Keratinocyte (primary cell): Measurements from ENCODE around the gene STOX2. TPM values are rescaled to one million over a fixed set of nuclear protein-coding genes. Genes with fewer than 3 reads are reported as not detected.

Experiments
- DNase-seq: peaks from one replicate; pipeline ENCODE4 v3.0.0-alpha.2; 2011; ENCODE audit warnings: low read depth, missing footprints, low spot score
- FAIRE-seq: peaks from 2 replicates; lab custom pipeline; 2011; peaks lifted over from hg19 to GRCh38; lab: Jason Lieb, UNC
- H2AFZ ChIP-seq: 2 replicates; pipeline ENCODE4 v1.6.0; 2012; ENCODE audit warnings: low read length, control low read depth, inconsistent platforms; ENCODE audit not compliant: control insufficient read depth
- H3K27ac ChIP-seq: 2 replicates; pipeline ENCODE4 v1.5.1; 2011; ENCODE audit warnings: low read length; ENCODE audit not compliant: control insufficient read depth, insufficient read depth
- H3K27me3 ChIP-seq: 3 replicates; pipeline ENCODE4 v1.6.0; 2011; ENCODE audit warnings: low read length; ENCODE audit not compliant: control insufficient read depth, insufficient read depth; ENCODE audit errors: extremely low read depth
- H3K36me3 ChIP-seq, 2 experiments: 2 replicates in 1 of 2; 3 replicates in 1 of 2; pipeline ENCODE4 v1.5.1; 2011; ENCODE audit warnings: low read length in 2 of 2, mild to moderate bottlenecking in 1 of 2; ENCODE audit not compliant: control insufficient read depth in 2 of 2, insufficient read depth in 2 of 2; ENCODE audit errors: extremely low read depth in 1 of 2
- H3K4me1 ChIP-seq: 3 replicates; pipeline ENCODE4 v1.5.1; 2011; ENCODE audit warnings: low read length; ENCODE audit not compliant: control insufficient read depth, insufficient read depth; ENCODE audit errors: extremely low read depth
- H3K4me2 ChIP-seq: 3 replicates; pipeline ENCODE4 v1.6.0; 2011; ENCODE audit warnings: low read depth, low read length; ENCODE audit not compliant: control insufficient read depth, insufficient read depth; ENCODE audit errors: extremely low read depth
- H3K4me3 ChIP-seq, 3 experiments: fragments of 200-600 bp in 1 of 3; sonication (generic) in 1 of 3; 2 replicates in 2 of 3; 3 replicates in 1 of 3; pipeline ENCODE4 v1.5.1; 2011 to 2016; ENCODE audit warnings: low read length in 3 of 3, mild to moderate bottlenecking in 3 of 3, control low read depth in 2 of 3, inconsistent platforms in 1 of 3, low read depth in 1 of 3, mixed read lengths in 1 of 3, mixed run types in 1 of 3, moderate library complexity in 1 of 3; ENCODE audit not compliant: control insufficient read depth in 2 of 3, insufficient read depth in 2 of 3; ENCODE audit errors: extremely low read depth in 1 of 3
- H3K79me2 ChIP-seq: 2 replicates; pipeline ENCODE4 v1.6.0; 2012; ENCODE audit warnings: low read length; ENCODE audit not compliant: control insufficient read depth, insufficient read depth
- H3K9ac ChIP-seq: 3 replicates; pipeline ENCODE4 v1.6.0; 2011; ENCODE audit warnings: low read length; ENCODE audit not compliant: control insufficient read depth, insufficient read depth; ENCODE audit errors: extremely low read depth
- H3K9me1 ChIP-seq: 3 replicates; pipeline ENCODE4 v1.6.0; 2011; ENCODE audit warnings: low read length; ENCODE audit not compliant: control insufficient read depth, insufficient read depth; ENCODE audit errors: extremely low read depth
- H3K9me3 ChIP-seq: 2 replicates; pipeline ENCODE4 v1.5.1; 2012; ENCODE audit warnings: low read depth, low read length; ENCODE audit not compliant: control insufficient read depth
- H4K20me1 ChIP-seq: 3 replicates; pipeline ENCODE4 v1.6.0; 2011; ENCODE audit warnings: low read length; ENCODE audit not compliant: control insufficient read depth, insufficient read depth; ENCODE audit errors: extremely low read depth
- CTCF ChIP-seq, 3 experiments: IDR thresholded peaks in 1 of 3; conservative IDR thresholded peaks in 1 of 3; optimal IDR thresholded peaks in 1 of 3; 2 replicates in 2 of 3; 3 replicates in 1 of 3; pipeline versions ENCODE3 to v1.5.1; 2011; ENCODE audit warnings: low read length in 3 of 3, mild to moderate bottlenecking in 3 of 3, moderate library complexity in 2 of 3, control low read depth in 1 of 3, inconsistent platforms in 1 of 3; ENCODE audit not compliant: insufficient read depth in 2 of 3; ENCODE audit errors: extremely low read depth in 1 of 3
- EZH2 ChIP-seq: IDR thresholded peaks from one replicate; pipeline ENCODE4 v1.6.1; 2012; ENCODE audit warnings: inconsistent platforms, mild to moderate bottlenecking, low read length, moderate library complexity
- dilution Hi-C: fragments of 300-500 bp; cut with MboI; formaldehyde crosslinking; loops from one replicate; pipeline ENCODE4 v1.7.0; 2020; ENCODE audit warnings: low sequenced_read_pairs; ENCODE audit not compliant: extremely low pct_ligation_motif_present
- polyA plus RNA-seq, 5 experiments: library from polyadenylated mRNA; depleted of rRNA in 3 of 5; stranded (reverse) in 3 of 5; stranded (forward) in 1 of 5; unstranded in 1 of 5; fragments of >200 nt; gene quantifications; 1 replicate in 1 of 5; 2 replicates in 3 of 5; 3 replicates in 1 of 5; pipeline versions ENCODE4 v1.2.1 to v1.2.3, GENCODE V29; 2011 to 2012; ENCODE audit warnings: missing spikeins in 2 of 5, low read depth in 1 of 5, low replicate concordance in 1 of 5

Gene STOX2
- polyA plus RNA-seq, 1 donor (not counting 4 experiments of a cell fraction or from before 2014, with no cell fraction given) = 1.6 TPM

GRCh38 chr4:184021389-184021788 lies 116.3 kb downstream of the STOX2 start:
- Histone ChIP-seq H3K9me3 (no peaks in the 10 kb centered on the region), H3K27me3 (no peaks in the 10 kb centered on the region), H3K4me1 (peaks cover 13% of the 10 kb centered on the region), H3K79me2 (no peaks in the 10 kb centered on the region), H3K36me3 (no peaks in the 10 kb centered on the region), H3K4me2 (no peak overlapping the region), H3K27ac (no peak overlapping the region), H3K4me3 (no peak overlapping the region), H3K9ac (no peak overlapping the region), H2AFZ (no peak overlapping the region), H4K20me1 (no peaks in the 10 kb centered on the region), H3K9me1 (no peaks in the 10 kb centered on the region)
- DNase-seq (no peak), FAIRE-seq (no peak)
- TF ChIP-seq EZH2 (no peak), CTCF (optimal IDR thresholded peaks at IDR 0.05 in 1 of 3, IDR thresholded peaks at IDR 0.05 in 1 of 3, conservative IDR thresholded peaks at IDR 0.05 in 1 of 3; ENCODE audit: extremely low read depth in 1 of 3, insufficient read depth in 2 of 3, low read length in 3 of 3) (no peak)
- dilution Hi-C loops = no loop called here

DNA sequence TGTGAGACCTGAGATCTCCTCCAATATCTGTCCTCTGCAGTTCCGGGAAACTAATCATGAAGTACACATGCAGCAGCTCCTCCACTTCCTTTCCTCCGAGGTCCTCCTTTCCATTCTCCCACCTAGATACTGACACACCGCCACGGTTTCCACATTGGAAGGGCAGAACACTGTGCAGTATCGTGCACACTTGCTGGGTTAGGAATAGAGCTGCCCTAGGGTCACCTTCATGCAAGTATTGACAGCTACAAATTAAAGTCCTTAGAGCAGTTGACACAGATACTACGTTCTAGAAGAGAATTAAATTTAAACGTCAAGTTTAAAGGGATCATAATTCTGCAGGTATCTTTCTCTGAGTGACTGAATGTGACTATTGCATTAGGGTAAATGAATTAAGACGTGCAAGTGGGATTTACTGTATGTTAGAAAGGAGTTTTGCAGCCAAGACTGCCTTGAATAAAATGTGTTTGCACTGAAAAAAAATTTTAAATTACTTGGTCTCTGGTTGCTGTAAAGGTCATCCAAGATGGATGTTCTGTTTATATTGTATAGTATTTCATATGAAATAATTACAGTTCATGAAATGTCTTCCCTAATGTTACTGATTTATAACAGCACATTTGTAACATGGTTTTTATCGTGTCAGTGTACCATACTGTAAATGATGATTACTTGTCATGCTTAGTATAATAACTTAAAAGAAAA lies 117.7 kb downstream of the STOX2 start:
- dilution Hi-C loops = no loop called here
- no peak overlapping the region for H3K4me2 ChIP-seq
- peaks cover 13% of the 10 kb centered on the region for H3K4me1 ChIP-seq
- no peaks in the 10 kb centered on the region for H3K9me3 ChIP-seq
- H3K4me3 ChIP-seq = no peak overlapping the region
- TF ChIP-seq EZH2 (no peak), CTCF (optimal IDR thresholded peaks at IDR 0.05 in 1 of 3, IDR thresholded peaks at IDR 0.05 in 1 of 3, conservative IDR thresholded peaks at IDR 0.05 in 1 of 3; ENCODE audit: extremely low read depth in 1 of 3, insufficient read depth in 2 of 3, low read length in 3 of 3) (no peak)
- FAIRE-seq (no peak), DNase-seq (no peak)
- no peak overlapping the region for H3K27ac ChIP-seq
- H4K20me1 ChIP-seq = no peaks in the 10 kb centered on the region
- H3K9ac ChIP-seq = no peak overlapping the region
- no peaks in the 10 kb centered on the region for H3K9me1 ChIP-seq
- H3K36me3 ChIP-seq = no peaks in the 10 kb centered on the region
- no peaks in the 10 kb centered on the region for H3K79me2 ChIP-seq
- no peak overlapping the region for H2AFZ ChIP-seq
- H3K27me3 ChIP-seq = no peaks in the 10 kb centered on the region
